H9 (cell line): ENCODE results near the gene TMEM272. TPM values are rescaled to one million over a fixed set of nuclear protein-coding genes. Genes with fewer than 3 reads are reported as not detected.

Experiments used
- DNase-seq: peaks from one replicate; pipeline ENCODE4 v3.0.0-alpha.2; 2017
- H2AFZ ChIP-seq: one replicate; pipeline ENCODE4 v1.6.1; 2013; ENCODE audit warnings: mild to moderate bottlenecking, low read length, control low read depth, moderate library complexity
- H2AK5ac ChIP-seq: 2 replicates; pipeline ENCODE4 v1.6.1; 2013; ENCODE audit warnings: low read length, control low read depth, mixed read lengths; ENCODE audit not compliant: insufficient read length
- H2BK120ac ChIP-seq: one replicate; pipeline ENCODE4 v1.6.1; 2013; ENCODE audit warnings: low read depth, mild to moderate bottlenecking, low read length, control low read depth, inconsistent platforms; ENCODE audit not compliant: poor library complexity, severe bottlenecking
- H2BK12ac ChIP-seq: 2 replicates; pipeline ENCODE4 v1.6.1; 2013; ENCODE audit warnings: low read length, control low read depth, mixed read lengths, low read depth; ENCODE audit not compliant: insufficient read length
- H2BK15ac ChIP-seq: 2 replicates; pipeline ENCODE4 v1.6.1; 2013; ENCODE audit warnings: low read depth, low read length, control low read depth
- H2BK20ac ChIP-seq: one replicate; pipeline ENCODE4 v1.6.1; 2013; ENCODE audit warnings: low read depth, mild to moderate bottlenecking, low read length, control low read depth, inconsistent platforms; ENCODE audit not compliant: poor library complexity, severe bottlenecking
- H2BK5ac ChIP-seq: 2 replicates; pipeline ENCODE4 v1.6.1; 2013; ENCODE audit warnings: low read length, control low read depth, mixed read lengths; ENCODE audit not compliant: insufficient read length
- H3K14ac ChIP-seq: 2 replicates; pipeline ENCODE4 v1.6.1; 2013; ENCODE audit warnings: low read length, control low read depth; ENCODE audit not compliant: insufficient read depth
- H3K18ac ChIP-seq: 2 replicates; pipeline ENCODE4 v1.6.1; 2013; ENCODE audit warnings: low read depth, mild to moderate bottlenecking, mixed read lengths, low read length, control low read depth; ENCODE audit not compliant: insufficient read length
- H3K23ac ChIP-seq: 2 replicates; pipeline ENCODE4 v1.6.1; 2013; ENCODE audit warnings: low read length, control low read depth, mixed read lengths, low read depth; ENCODE audit not compliant: insufficient read length
- H3K23me2 ChIP-seq: 2 replicates; pipeline ENCODE4 v1.6.1; 2013; ENCODE audit warnings: low read depth, mild to moderate bottlenecking, mixed read lengths, low read length, control low read depth; ENCODE audit not compliant: insufficient read length, poor library complexity, severe bottlenecking
- H3K27ac ChIP-seq: 2 replicates; pipeline ENCODE4 v1.5.1; 2013; ENCODE audit warnings: low read length, control low read depth, mixed read lengths, low read depth; ENCODE audit not compliant: insufficient read length
- H3K27me3 ChIP-seq: 2 replicates; pipeline ENCODE4 v1.6.1; 2013; ENCODE audit warnings: low read length, control low read depth, inconsistent platforms; ENCODE audit not compliant: insufficient read depth
- H3K4ac ChIP-seq: 2 replicates; pipeline ENCODE4 v1.6.1; 2013; ENCODE audit warnings: low read depth, mild to moderate bottlenecking, control low read depth, inconsistent platforms, low read length, moderate library complexity
- H3K4me1 ChIP-seq: 2 replicates; pipeline ENCODE4 v1.6.1; 2013; ENCODE audit warnings: low read length, control low read depth, inconsistent platforms; ENCODE audit not compliant: insufficient read depth
- H3K4me2 ChIP-seq: 2 replicates; pipeline ENCODE4 v1.6.1; 2013; ENCODE audit warnings: low read length, control low read depth, mixed read lengths; ENCODE audit not compliant: insufficient read length, insufficient read depth
- H3K56ac ChIP-seq: 2 replicates; pipeline ENCODE4 v1.6.1; 2013; ENCODE audit warnings: low read depth, mild to moderate bottlenecking, mixed read lengths, low read length, control low read depth; ENCODE audit not compliant: insufficient read length
- H3K79me1 ChIP-seq: 2 replicates; pipeline ENCODE4 v1.6.1; 2013; ENCODE audit warnings: low read depth, mild to moderate bottlenecking, moderate library complexity, low read length, control low read depth, inconsistent platforms; ENCODE audit not compliant: insufficient read depth, poor library complexity, severe bottlenecking
- H3K79me2 ChIP-seq: 2 replicates; pipeline ENCODE4 v1.6.1; 2013; ENCODE audit warnings: low read length, control low read depth, inconsistent platforms; ENCODE audit not compliant: insufficient read depth
- H3K9ac ChIP-seq: 2 replicates; pipeline ENCODE4 v1.6.1; 2013; ENCODE audit warnings: low read length, control low read depth, mixed read lengths; ENCODE audit not compliant: insufficient read length; ENCODE audit errors: extremely low read depth
- H3K9me3 ChIP-seq: one replicate; pipeline ENCODE4 v1.6.1; 2013; ENCODE audit warnings: low read depth, low read length, inconsistent platforms; ENCODE audit not compliant: control insufficient read depth
- H3T11ph ChIP-seq: one replicate; pipeline ENCODE4 v1.6.1; 2013; ENCODE audit warnings: mild to moderate bottlenecking, low read length, control low read depth, inconsistent platforms
- H4K20me1 ChIP-seq: one replicate; pipeline ENCODE4 v1.6.1; 2013; ENCODE audit not compliant: control insufficient read depth, insufficient read length, insufficient read depth
- H4K5ac ChIP-seq: 2 replicates; pipeline ENCODE4 v1.6.1; 2013; ENCODE audit warnings: low read depth, mild to moderate bottlenecking, mixed read lengths, low read length, control low read depth; ENCODE audit not compliant: insufficient read length
- H4K8ac ChIP-seq: replicated peaks from 2 replicates; pipeline ENCODE4 v1.6.1; 2013; ENCODE audit warnings: low read length, control low read depth, mixed read lengths, low read depth; ENCODE audit not compliant: insufficient read length
- H4K91ac ChIP-seq: 2 replicates; pipeline ENCODE4 v1.6.1; 2013; ENCODE audit warnings: low read depth, mild to moderate bottlenecking, moderate library complexity, mixed read lengths, low read length, control low read depth; ENCODE audit not compliant: insufficient read length
- H3K27ac Mint-ChIP-seq, 3 experiments: 2 replicates in 2 of 3; 3 replicates in 1 of 3; pipeline ENCODE4 v1.8.0; 2020 to 2021; ENCODE audit warnings: mixed read lengths in 3 of 3, mild to moderate bottlenecking in 1 of 3, moderate library complexity in 1 of 3
- H3K27me3 Mint-ChIP-seq: 2 replicates; pipeline ENCODE4 v1.8.0; 2021; ENCODE audit warnings: low read depth, mild to moderate bottlenecking, moderate library complexity, mixed read lengths
- H3K36me3 Mint-ChIP-seq, 3 experiments: 2 replicates in 2 of 3; 3 replicates in 1 of 3; pipeline ENCODE4 v1.8.0; 2020 to 2021; ENCODE audit warnings: low read depth in 3 of 3, mixed read lengths in 3 of 3; ENCODE audit not compliant: insufficient read depth in 1 of 3
- H3K4me1 Mint-ChIP-seq, 2 experiments: 2 replicates each; pipeline ENCODE4 v1.8.0; 2020; ENCODE audit warnings: mixed read lengths in 2 of 2
- H3K4me3 Mint-ChIP-seq, 2 experiments: 2 replicates in 1 of 2; 3 replicates in 1 of 2; pipeline ENCODE4 v1.8.0; 2020 to 2021; ENCODE audit warnings: mild to moderate bottlenecking in 2 of 2, mixed read lengths in 2 of 2, moderate library complexity in 1 of 2
- H3K9me3 Mint-ChIP-seq, 2 experiments: 2 replicates in 1 of 2; 3 replicates in 1 of 2; pipeline ENCODE4 v1.8.0; 2020; ENCODE audit warnings: mild to moderate bottlenecking in 2 of 2, mixed read lengths in 2 of 2, moderate library complexity in 1 of 2
- WGBS: extraction: QIAGEN DNeasy Blood & Tissue Kit; methylation state at CpG from one replicate; pipeline ENCODE4 v1.1.7; 2013; ENCODE audit warnings: missing lambda C conversion rate, low lambda C conversion rate, mixed read lengths; ENCODE audit not compliant: insufficient read length; ENCODE audit errors: extremely low coverage; 5-methylcytosine and 5-hydroxymethylcytosine counted together
- total RNA-seq: library from RNA; stranded (reverse); gene quantifications from 2 replicates; pipeline ENCODE4 v1.2.1, GENCODE V29; 2021
- TF ChIP-seq, protein P1 (sequence below): fragments of 200-600 bp; sonication (generic); conservative IDR thresholded peaks from 3 replicates; pipeline ENCODE4 v1.8.0; 2021; ENCODE audit warnings: antibody characterized with exemption, mild to moderate bottlenecking

TMEM272 gene
- total RNA-seq, 1 experiment from 2014 or later = not detected

DNA sequence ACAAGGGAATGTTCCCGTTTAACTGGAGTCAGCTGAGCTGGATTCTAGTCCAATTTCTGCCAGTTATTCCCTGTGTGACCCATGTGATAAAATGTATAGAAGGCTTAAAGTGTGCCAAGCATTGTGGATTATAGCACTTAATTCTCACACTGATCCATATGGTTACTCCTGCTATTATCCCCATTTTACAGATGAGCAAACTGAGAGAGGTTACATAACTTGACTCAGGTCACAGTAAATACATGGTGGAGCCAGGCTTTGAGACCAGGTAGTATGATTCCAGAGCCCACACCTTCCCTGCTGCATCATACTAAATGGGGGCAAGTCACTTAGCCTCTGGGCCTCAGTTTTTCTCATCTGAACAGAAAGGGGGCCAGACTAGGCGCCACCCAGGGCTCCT is 39.1 kb downstream of the TMEM272 start:
- Histone ChIP-seq H2BK5ac (no peak overlapping the region), H3K27me3 (no peaks in the 10 kb centered on the region), H3K27ac (no peak overlapping the region), H2BK15ac (no peak overlapping the region), H4K20me1 (no peaks in the 10 kb centered on the region), H3K79me2 (no peaks in the 10 kb centered on the region), H2AK5ac (no peak overlapping the region), H3K4ac (no peak overlapping the region), H2BK20ac (no peak overlapping the region), H3K56ac (no peak overlapping the region), H3K79me1 (no peaks in the 10 kb centered on the region), H3K4me2 (no peak overlapping the region), H3K9ac (no peak overlapping the region), H2AFZ (no peak overlapping the region), H3K18ac (no peak overlapping the region), H4K8ac (no peak overlapping the region), H3K23ac (no peak overlapping the region), H4K91ac (no peak overlapping the region), H3K14ac (no peak overlapping the region), H4K5ac (no peak overlapping the region), H3K4me1 (peaks cover 3% of the 10 kb centered on the region; the same call in 1 of the 2 replicates), H3K23me2 (peaks cover 4% of the 10 kb centered on the region), H2BK120ac (no peak overlapping the region), H2BK12ac (no peak overlapping the region), H3T11ph (no peak overlapping the region), H3K9me3 (no peaks in the 10 kb centered on the region)
- Mint-ChIP-seq H3K4me3 (no peak overlapping the region), H3K27me3 (no peaks in the 10 kb centered on the region; the same call in none of the 2 replicates), H3K9me3 (no peaks in the 10 kb centered on the region), H3K36me3 (peaks cover 0 to 2% (median 0%) of the 10 kb centered on the region in 3 experiments; a peak in 2 of 7 replicates), H3K27ac (no peak overlapping the region), H3K4me1 (peaks cover 38 to 43% of the 10 kb centered on the region in 2 experiments)
- no CpG with 5 or more reads among the region's 2 CpGs for WGBS
- no peak for DNase-seq
- TF ChIP-seq, protein P1, sequence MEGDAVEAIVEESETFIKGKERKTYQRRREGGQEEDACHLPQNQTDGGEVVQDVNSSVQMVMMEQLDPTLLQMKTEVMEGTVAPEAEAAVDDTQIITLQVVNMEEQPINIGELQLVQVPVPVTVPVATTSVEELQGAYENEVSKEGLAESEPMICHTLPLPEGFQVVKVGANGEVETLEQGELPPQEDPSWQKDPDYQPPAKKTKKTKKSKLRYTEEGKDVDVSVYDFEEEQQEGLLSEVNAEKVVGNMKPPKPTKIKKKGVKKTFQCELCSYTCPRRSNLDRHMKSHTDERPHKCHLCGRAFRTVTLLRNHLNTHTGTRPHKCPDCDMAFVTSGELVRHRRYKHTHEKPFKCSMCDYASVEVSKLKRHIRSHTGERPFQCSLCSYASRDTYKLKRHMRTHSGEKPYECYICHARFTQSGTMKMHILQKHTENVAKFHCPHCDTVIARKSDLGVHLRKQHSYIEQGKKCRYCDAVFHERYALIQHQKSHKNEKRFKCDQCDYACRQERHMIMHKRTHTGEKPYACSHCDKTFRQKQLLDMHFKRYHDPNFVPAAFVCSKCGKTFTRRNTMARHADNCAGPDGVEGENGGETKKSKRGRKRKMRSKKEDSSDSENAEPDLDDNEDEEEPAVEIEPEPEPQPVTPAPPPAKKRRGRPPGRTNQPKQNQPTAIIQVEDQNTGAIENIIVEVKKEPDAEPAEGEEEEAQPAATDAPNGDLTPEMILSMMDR = no peak
